Stimulated activated CD4-positive, alpha-beta T cell treated with anti-CD3 and anti-CD28 coated beads, TNF-alpha, amount 100 ng/mL, for 48 hours (primary cell): ENCODE measurements around the gene FGFR2.

ENCODE experiments used
- DNase-seq, 3 donors: peaks; one replicate each; pipeline ENCODE4 v3.0.0-alpha.2; 2020; ENCODE audit warnings: low read depth in 3 of 3

Gene FGFR2

DNA sequence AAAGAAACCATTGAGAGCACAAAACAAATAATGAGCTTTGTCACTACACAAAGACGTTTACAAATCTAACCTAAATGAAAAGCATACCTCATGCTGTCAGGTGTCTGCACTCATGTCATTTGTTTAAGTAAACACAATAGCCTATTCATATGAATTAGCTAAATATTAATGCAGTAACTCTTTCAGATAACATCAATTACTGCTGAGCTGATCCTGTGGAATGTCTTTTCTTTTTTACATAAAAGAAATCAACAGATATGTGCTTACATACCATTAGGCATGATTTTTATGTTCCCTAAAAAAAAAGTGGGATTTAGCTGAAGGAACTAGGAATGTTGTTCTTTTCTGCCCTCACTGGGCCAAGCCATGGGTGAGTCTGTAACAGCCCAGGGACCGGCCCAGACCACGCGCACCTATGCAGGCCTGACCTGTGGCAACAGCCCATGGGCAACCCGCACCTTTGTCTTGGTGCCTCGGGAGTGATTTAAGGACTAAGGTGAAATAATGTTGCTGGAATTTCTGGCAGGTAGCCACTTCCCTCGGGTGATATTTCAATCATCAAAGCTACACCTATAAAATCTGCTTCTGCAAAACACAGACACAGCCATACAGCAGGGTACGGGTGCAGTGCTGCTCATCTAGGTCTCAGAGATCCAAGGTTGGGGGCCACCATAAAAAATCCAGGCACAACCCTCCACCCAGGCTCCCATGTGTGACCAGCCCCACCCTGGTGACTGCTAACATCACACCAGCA lies 44.6 kb downstream of the FGFR2 start:
- DNase-seq = no peak

DNA sequence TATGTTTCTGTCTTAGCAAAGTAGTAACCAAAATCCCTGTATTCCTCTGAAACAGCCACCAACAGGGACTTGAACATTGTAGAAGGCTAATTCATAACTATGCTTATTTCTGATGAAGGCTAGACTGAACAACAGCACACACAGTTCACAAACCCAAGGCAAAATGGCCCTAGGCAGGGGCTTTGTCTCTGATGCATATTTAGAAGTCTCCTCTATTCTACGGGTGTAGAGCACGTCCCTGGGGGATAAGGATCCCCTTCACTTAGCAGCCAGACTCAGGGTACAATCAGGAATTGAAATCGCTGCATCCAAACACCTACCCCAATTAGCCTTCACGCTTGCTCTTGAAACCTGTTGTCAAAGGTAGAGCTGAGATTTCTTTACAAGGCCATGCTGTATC lies 45.5 kb downstream of the FGFR2 start:
- no peak for DNase-seq

GRCh38 chr10:121551210-121551885 lies 46.9 kb downstream of the FGFR2 start:
- no peak for DNase-seq

- DNase-seq = no peak
Measured at GRCh38 chr10:121544301-121544869, 53.9 kb downstream of the FGFR2 start.

GRCh38 chr10:121543545-121543944 lies 54.7 kb downstream of the FGFR2 start:
- DNase-seq = no peak

- DNase-seq = no peak
Measured at GRCh38 chr10:121541450-121542120, 56.7 kb downstream of the FGFR2 start.

DNA sequence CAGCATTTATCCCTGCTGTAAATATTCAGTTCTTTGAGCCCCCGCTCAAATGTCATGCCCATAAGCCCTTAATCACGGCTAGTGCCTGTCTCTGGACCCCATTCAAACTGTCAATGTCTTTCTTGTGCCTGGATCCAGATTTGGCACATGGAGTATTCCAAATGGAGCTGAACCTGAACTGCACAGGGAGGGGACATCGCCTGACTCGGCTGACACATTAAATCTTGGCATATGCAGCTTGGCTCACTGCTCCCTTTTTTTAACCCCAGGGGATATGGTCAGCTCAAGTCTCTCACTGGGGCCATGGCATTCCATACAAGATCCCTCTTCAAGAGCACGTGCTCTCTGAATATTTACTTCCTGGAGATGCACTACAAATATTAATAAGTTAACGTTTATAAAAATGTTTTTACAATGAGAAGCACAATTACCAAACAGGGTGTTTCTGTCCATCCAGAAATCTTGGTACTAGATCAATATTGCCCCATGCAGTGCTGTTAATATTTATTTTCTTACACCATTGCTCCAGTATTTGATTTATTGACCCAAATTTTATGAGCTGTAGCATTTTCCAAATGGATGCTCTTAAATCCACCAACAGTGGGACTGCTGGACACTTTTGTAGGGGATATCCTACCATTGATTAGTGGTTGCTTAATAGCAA lies 57.4 kb downstream of the FGFR2 start:
- DNase-seq = no peak

DNA sequence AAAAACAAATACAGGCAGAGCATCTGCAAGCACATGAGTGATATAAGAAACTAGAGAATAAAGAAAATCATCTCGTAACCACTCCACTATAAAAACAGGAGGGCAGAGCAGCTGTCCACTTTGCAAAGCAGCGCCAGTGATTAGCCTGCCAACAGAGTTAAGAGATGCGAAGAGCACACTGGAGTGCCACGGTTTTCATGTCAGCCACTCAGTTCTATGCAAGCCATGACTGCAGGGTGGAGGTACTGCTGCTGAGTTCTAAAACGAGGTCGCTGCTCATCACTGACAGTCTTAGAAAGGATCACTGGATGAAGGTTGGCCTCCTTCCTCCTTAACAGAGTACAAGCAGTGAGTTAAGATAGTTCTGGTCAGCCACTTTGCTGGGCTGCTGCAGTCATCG lies 58.5 kb downstream of the FGFR2 start:
- no peak for DNase-seq

DNA sequence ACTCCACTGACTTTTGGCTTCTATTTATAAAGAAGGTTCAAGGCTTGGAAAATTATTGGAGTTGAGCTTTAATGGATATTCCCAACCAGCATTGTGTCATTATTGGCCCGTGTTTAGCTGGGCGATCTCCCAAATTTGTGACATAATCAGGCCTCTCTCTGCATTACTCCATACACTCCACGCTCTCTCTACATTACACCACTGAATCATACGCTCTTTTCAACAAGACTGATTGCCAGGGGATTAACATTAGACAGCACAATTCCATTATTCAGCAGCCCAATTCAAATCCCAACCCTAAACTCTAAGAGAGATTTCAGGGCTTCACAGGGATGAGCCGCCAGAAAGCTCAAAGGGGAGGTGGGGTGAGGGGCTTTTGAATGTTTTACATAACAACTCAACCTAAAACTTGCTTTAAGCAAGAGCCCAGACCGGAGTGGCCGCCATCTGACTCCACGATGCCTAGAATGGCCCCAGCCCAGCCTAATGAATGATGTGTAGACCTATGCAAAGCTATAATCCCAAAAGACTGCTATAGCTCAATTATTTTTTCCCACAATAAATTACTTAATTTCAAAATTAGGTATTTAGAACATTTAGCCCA lies 61.8 kb downstream of the FGFR2 start:
- DNase-seq = no peak

- DNase-seq = no peak
Measured at GRCh38 chr10:121535381-121535780, 62.9 kb downstream of the FGFR2 start.

GRCh38 chr10:121532292-121532864 lies 65.9 kb downstream of the FGFR2 start:
- DNase-seq = no peak

- no peak for DNase-seq
Measured at GRCh38 chr10:121531830-121532178, 66.4 kb downstream of the FGFR2 start.

GRCh38 chr10:121531076-121531829 lies 67.0 kb downstream of the FGFR2 start:
- no peak for DNase-seq

- DNase-seq = no peak
Measured at GRCh38 chr10:121530481-121531075, 67.7 kb downstream of the FGFR2 start.

- no peak for DNase-seq
Measured at GRCh38 chr10:121527690-121528089, 70.6 kb downstream of the FGFR2 start.

DNA sequence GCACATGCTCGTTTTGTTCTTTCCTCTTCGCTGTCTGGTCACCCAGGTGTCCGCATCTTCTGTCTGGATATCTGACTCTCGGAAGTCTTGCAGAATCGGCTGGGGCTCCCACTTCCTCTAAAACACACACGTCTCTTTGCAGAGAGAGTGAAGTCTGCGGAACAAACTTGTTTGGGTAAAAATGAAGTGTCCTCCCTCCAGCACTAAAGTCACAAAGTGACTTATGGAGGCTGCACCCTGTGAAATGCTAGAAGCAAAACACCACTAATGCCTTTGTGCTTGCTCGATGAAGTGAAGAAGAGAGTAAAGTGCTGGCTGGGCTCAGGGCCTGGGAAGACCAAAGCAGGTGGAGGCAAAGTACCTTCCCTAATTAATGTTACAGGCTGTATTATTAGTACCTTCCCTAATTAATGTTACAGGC lies 71.4 kb downstream of the FGFR2 start:
- DNase-seq = no peak

DNA sequence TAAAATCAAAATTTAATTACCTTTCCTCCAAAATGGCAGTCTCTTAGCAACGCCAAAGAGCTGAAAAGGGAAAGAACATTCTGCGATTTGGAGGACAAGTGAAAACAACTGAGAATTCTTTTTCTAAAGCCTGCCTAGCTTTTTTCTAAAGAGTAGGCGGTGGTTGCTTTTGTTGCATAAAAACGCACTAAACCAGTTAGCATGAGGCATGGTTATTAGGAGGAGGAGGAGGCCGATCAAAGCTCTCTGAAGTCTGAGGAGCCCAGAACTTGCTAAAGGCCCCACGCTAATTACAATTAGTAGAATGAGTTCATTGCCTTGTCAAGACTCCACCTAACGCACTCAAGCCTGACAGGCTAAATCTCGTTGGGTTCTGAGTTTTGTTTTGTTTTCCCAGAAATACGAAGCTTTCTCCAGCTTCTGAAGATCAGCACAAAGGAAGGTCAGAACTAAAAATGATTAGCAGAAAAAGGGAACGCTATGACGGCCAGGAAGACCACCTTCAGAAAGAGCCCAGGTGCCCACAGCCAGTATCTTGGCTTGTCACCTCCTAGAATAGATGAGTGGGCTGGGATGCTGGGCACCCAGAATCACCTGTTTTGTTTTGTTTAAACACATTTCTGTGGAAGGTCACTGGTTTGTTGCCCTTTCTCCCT lies 72.0 kb downstream of the FGFR2 start:
- DNase-seq = no peak

- no peak for DNase-seq
Measured at GRCh38 chr10:121525251-121526134, 72.8 kb downstream of the FGFR2 start.
